Amniotic stem cell (primary cell): ENCODE results near the gene ADAD2.

ENCODE experiments used
- DNase-seq: peaks from one replicate; lab custom pipeline; 2025; lab: John Stamatoyannopoulos, UW

Gene ADAD2

DNA sequence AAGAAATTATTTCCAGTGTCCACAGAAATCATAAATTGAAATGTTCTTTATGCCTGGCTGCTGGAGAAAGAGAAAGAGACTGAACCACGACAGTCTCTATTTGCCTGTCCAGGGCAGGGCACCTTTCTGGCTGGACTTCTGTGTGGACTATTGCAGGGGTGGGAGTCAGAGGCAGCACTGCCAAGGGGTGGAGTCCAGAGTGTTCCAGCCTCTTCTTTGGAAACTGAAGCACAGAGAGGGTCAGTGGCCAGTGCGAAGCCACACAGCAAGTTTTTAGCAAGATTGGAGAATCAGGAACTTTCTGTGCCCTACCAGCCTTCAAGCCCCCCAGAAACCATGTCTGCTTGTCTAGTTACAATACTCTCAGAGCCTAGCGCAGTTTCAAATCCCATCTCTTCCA is 33.6 kb downstream of the ADAD2 start:
- no peak for DNase-seq

DNA sequence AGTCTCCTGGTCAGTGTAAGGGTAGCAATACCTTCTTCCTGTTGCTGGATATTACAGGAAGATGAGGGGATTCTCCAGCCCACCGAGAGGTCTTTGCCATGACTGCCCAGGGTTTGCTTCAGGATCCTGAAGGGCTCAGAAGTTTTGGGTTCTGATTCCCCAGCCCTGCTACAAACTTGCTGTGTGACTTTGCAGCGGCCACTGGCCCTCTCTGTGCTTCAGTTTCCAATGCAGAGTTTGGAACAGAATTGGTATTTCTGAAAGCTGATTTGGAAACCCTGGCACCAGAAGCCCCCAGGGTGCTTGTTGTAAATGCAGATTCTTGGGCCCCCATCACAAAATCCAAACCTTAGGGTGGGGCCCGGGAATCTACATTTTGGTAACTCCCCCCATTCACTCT is 34.2 kb downstream of the ADAD2 start:
- DNase-seq, result no peak

DNA sequence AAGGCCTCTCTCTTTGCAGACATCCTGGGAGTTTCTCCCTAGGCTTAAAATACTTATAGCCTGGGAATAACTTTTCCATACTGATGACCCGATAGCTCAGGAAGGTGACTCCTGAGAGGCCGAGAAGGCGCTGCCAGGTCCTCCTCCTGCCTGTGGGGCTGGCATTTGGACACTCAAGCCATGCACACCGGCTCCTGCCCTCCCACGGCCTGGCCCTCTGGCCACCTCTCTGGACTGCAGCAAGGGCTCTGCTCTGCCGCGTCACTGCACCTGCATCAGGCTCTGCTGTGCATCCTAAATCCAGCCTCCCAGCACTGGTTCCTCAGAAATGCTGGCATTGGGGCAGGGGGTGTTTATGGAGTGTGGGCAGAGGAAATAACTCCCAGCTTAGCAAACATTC is 34.6 kb downstream of the ADAD2 start:
- no peak for DNase-seq

DNA sequence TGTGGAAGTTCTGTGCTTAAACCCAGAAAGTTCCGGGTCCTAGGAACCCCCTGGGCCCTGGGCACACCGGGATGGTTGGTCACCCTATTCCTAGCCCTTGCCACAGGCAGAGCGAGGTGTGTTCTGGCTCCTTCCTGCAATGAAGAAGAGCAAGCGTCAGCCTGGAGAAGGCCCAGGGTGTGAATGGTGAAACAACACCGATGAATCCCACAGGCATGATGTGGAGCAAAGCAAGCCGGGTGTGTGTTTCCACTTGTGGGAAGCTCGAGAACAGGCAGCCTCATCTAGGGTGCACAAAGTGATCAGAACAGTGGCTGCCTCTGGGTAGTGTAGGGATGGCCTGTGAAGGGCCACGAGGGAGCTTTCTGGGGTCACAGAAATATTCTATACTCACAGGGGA is 35.1 kb downstream of the ADAD2 start:
- no peak for DNase-seq

DNA sequence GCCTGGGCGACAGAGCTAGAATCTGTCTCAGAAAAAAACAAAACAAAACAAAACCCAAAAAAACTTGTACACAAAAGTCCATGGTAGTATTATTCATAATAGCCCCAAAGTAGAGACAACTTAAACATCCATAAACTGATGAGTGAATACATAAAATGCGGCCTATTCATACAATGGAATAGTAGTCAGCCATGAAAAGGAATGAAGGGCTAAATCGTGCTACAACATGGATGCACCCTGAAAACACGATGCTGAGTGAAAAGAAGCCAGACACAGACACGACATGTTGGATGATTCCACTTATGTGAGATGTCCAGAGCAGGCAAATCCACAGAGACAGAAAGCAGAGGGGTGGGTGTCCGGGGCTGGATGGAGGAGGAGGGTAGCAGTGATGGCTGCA is 36.6 kb downstream of the ADAD2 start:
- no peak for DNase-seq

DNA sequence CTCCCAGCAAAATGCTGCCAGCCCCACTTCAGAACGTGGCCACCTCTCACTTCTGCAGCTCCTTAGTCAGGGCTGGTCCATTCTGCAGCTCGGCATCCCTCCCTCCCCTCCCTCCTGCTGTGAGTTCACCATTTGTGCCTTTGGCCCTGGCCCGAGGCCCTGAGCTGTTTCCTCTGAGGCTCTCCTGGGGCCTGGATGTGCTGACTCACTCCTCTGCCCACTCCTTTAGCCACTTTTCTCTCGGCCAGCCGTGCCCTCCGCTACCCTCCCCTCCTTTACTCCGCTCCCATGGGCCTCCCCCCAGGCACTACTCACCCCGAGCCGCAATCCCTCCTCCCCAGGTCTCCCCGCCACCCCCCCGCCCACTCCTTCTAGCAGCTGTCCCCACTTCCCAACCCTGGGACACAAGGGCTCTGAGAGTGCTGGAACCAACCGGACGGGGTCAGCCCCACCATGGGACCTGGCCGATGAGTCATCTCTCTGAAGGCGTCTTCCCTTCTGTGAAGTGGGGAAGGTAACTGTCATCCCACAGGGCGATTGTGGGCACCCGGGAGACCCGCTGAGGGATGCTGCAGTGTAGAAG is 37.4 kb downstream of the ADAD2 start:
- peak; percentile 73 for DNase-seq

DNA sequence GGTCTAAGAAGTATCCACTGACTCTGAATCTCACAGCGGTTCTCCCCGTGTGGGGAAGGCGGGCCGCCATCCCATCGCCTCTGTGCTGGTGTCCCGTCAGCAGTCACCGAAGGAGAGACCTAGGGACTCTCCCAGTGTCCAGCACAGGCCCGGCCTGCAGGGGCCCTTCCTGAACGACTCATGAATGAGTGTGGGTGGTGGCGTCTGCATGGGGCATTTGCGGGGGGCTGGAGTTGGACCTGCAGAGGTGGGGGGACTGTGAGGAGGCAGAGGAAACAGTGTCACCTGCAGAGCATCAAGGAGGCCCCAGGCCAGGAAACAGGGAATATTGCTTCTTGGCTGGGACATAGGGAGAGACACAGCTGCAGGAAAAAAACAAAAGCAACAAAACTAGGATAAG is 38.5 kb downstream of the ADAD2 start:
- no peak for DNase-seq

DNA sequence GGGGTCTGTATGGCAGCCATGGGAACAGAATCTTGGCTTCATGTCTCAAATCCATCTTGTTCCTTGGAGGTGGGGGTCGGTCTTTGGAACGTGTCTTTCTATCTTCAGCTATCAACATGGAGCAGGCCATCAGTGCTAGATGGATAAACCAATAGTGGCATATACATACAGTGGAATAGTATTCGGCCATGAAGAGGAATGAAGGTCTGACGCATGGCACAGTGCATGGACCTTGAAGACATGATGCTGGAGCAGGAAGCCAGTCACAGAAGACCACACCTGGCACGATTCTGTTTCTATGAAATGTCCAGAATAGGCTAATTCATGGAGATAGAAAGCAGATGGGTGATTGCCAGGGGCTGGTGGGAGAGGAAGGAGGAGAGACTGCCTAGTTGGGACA is 41.1 kb downstream of the ADAD2 start:
- no peak for DNase-seq

DNA sequence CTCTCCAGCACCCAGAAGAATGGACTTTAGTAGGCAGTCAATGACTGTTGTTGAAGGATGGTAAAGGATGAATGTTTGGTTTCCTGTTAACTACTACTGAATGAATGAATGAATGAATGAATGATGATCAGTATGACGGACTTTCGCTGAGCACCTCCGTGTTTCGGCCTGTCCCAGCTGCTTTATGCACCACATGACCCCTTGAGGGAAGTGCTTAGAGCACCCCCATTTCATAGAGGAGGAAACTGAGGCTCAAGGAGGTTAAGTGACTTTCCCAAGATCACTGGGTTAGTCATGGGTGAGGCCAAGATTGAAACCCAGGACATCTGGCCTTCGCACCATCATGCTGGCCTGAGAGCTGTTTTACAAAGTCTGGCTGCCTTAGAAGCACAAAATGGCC is 42.0 kb downstream of the ADAD2 start:
- no peak for DNase-seq

DNA sequence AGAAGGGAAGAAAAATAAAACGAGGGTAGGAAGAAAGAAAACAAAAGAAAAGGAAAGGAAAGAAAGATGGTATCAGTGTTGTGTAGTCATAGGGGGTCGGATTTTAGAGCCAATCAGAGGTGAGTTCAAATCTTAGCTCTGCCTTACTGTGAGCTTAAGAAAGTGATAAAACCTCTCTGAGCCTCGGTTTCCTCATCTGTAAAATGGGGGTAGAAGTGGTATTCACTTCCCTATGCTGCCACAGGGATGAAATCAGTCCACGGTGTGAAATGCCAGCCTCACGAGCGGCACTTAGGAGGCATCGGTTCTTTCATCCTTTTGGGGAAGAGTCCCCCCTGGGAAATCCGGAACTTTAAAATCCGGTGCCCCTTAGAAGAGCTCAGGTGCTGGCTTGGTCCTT is 42.8 kb downstream of the ADAD2 start:
- no peak for DNase-seq

DNA sequence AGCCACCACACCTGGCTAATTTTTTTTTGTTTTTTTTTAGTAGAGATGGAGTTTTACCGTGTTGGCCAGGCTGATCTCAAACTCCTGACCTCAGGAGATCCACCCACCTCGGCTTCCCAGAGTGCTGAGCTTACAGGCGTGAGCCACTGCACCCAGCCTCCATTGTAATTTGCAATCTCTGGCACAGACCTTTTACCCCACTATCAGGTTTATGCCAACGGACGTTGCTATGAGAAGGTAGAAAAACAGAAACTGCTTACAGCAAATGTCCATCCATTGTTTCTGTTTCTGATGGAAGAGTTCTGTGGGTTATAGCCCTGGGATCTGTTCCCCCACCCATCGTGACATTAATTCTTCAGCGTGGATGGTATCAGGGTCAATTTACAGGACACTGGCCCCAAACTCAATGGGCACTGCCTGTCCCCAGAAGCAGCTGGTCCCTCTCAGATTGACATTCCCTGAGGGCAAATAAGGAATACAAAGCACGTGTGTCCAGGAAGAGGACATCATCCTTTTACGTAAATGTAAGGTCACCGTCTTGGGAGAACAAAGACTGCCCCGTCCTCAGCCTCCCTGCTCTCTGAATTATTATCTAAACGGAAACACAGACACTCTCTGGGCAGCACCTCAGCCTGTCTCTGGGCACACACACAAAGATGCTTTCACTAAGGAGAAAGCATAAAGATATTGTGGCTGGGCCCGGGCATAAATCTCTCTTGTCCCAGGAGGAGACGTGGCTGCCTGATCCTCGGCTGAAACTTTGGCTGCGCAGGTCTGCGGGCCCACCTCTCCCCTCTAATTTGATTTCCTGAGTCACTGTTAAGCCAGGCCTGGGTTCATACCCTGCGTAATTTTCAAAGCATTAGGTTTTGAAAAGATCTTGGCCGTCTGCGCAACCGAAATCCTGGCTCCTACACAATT is 43.6 kb downstream of the ADAD2 start:
- no peak for DNase-seq

DNA sequence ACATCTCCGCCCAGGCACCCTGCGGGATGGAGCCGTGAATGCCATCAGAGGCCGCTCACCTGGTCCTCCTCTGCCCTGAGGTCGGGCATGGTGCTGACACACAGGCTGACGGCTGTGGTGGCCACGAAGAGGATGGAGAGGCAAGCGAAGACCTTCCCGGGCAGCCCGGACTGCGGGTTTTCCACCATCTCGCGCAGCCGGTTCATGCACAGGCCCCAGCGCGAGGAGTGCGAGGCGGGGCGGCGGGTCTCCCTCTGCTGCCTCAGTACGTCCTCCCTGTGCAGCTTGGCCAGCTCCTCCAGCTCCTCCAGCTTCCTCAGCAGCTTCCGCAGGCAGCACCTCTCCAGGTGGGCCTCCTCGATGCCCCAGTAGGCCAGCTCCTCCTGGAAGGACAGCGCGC is 45.7 kb downstream of the ADAD2 start:
- DNase-seq, result no peak

DNA sequence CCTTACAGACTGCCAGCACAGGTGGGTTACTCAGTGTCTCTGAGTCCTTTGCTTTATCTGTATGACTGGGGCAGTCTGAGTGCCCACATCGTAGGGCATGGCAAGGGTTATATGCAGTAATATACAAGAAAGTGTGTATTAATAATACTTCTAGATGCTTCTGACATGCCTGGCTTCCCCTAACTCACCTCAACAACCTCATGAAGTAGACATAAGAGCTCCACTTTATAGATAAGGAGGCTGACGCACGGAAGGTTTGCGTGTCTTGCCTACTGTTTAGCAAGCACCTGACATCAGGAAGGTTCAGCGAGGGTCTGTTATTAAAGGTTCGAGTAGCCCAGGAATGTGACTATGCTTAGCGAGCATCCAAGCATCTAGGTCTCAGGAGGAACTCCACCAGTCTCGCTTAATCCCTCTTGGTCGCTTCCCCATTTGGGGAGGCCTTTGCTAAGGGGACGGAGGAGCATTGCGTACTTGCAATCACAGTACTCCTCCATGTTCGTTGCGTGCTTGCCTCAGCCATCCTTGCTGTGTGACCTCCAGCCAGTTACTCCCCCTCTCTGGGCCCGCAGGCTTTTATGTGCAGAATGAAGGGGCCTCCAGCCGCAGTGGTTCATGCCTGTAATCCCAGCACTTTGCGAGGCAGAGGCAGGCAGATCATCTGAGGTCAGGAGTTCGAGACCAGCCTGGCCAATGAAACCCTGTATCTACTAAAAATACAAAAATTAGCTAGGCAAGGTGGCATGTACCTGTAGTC is 47.2 kb downstream of the ADAD2 start:
- DNase-seq, result no peak

DNA sequence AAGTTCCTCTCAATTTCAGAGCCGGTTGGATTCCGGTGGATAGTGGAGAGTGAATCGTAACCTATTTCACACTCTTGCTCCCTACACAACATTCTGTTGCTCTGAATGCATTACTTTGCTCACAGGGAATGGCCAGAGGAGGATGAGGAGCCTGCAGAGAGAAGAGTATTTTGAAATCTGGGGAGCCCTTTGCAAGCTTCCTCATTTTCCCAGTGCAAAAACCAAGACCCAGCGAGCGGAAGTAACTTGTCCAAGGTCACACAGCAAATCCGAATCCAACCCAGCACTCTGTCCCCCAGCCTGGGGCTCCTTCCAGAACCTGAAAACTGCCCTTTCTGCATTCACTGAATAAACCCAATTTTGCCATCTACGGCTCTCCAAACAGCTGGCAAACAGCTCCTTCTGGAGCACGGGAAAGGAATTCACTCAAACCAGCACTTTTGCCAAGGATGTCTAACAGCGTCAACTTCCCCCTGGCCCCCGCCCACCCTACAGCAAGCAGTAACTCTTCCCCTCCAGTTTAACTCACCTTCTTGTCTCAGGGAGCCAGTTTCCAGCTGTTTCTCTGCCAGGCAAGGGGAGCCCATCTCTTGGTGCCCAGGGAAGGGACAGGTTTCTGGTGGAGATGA is 48.3 kb downstream of the ADAD2 start:
- DNase-seq, result no peak

DNA sequence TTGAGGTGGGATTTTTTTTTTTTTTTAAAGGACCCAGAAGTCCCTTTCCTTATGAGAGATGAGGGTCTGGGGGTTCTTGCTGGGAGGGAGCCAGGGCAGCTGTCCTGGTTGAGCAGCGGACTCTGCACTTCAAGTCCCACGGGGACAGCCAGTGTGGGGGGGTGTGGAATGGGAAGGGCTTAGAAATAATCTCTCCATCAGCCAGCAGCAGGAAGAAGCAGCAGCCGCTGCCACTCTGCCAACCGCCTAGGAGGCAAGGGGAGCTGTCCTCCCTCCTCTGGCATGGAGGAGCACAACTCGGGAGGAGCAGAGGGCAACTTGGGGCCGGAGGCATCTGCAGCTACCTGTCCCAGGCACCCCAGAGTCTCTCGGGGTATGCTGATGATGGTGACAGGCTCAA is 49.0 kb downstream of the ADAD2 start, which contains the start of gene KCNG4:
Gene KCNG4, minus strand, starts transcription at position 104 of the 400 bp plus-strand sequence. CDS start 2,527 bp downstream, outside the sequence.
- DNase-seq, result no peak

DNA sequence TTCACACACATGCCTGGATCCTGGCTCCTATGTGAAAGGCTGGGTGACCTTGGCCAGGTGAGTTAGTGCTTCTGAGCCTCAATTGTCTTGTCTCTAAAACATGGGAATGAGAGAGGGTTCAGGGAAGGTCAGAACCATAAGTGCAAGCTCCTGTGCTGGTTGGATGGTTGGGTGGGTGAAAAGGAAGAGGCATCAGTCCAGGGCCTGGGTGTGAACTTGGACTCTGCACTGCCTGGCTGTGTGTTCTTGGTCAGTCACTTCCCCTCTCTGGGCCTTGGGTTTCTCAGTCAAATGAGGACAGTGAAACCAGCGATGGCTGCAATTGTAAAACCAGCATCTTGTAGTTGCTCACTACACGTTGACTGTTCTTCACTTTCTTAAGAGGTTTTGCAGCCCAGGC is 49.5 kb downstream of the ADAD2 start:
- no peak for DNase-seq

DNA sequence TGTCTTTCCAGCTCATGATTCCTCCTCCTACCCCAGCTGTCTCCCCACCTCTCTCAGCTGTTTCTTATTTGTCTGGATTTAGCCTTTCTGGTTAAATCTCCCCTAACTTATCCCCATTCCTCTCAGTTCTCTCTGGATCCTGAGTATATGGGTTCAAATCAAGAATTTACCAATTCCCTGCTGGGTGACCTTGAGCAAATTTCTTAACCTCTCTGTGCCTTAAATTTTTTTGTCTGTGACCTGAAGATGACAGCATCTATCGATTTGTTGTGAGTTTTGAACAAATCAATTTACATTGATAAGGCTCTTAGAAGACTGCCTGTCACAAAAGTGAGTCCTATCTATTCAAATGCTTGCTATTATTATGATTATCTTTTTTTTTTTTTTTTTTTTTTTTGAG is 50.8 kb downstream of the ADAD2 start:
- no peak for DNase-seq

DNA sequence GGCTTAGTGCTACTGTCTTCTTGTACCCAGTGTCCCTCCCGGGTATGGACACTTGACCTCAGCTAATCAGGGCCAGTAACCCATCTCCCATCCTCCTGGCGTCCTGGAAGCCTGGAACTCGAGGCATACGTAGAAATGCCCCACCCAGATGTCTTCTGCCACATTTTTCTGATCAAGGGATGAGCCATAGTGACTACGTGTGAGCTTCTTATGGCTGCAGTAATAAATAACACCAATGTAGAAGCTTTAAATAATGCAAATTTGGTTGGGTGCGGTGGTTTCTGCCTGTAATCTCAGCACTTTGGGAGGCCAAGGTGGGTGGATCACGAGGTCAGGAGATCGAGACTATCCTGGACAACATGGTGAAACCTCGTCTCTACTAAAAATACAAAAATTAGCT is 51.9 kb downstream of the ADAD2 start:
- DNase-seq, result no peak

DNA sequence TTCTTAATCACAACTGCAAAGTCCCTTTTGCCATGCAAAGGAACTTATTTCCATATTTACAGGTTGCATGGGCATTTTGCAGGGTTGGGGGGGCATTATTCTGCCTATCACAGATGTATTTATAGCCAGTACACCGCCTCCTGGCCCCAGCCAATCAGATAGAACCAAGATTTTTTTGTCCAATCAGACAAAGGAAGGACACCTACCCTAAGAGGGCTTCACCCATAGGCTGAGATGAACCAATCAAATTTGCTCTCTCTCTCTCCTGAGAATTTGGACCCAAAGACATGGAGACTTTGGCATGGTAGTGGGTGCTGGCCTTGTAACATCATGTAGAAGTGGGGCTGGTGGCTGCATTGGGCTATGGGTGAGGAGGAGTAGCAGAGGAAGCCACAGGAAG is 52.8 kb downstream of the ADAD2 start:
- DNase-seq, result no peak

DNA sequence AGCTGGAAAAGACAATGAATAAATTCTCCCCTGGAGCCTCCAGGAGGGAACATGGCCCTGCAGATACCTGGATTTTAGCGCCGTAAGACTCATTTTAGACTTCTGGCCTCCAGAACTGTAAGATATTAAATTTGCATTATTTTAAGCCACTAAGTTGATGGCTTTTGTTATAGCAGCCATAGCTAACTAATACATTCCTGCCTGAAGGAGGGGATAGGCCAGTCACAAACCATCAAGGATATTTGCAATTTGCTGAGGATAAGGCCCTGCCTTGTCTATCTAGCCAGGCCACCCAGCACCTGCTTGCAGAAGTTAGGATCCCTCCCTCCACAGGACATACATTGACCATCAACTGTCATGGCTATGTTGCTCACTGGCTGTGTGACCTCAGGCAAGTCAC is 53.8 kb downstream of the ADAD2 start:
- DNase-seq, result no peak

DNA sequence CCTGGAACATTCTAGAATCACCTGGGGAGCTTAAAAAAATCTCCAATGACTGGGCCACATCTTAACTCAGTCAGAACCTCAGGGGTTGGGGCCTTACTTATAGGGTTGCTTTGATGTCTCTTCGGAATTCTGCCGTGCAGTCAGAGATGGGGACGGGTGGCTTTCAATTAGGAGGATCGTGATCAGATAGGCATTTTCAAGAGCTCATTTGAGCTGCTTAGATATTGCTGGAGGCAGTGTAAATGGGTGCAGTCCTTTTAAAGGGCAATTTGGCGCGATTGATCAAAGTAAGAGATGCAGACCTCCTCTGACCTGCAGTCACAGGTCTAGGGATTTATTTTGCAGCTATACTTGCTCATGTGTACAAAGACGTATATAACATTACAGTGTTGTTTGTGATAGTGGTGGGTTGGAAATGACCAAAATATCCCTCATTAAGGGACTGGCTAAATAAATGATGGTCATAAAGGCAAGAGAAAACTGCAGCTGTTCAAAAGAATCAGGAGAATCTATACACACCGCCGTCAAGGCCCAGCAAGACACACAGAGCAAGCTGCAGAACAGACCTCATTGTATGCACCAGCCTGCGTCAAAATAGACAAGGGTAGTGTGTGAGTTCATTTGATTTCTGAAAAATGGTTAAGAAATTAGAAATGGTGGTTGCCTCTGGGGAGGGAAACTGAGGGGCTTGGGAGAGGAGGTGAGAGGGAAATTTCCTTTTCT is 55.2 kb downstream of the ADAD2 start:
- DNase-seq, result no peak

DNA sequence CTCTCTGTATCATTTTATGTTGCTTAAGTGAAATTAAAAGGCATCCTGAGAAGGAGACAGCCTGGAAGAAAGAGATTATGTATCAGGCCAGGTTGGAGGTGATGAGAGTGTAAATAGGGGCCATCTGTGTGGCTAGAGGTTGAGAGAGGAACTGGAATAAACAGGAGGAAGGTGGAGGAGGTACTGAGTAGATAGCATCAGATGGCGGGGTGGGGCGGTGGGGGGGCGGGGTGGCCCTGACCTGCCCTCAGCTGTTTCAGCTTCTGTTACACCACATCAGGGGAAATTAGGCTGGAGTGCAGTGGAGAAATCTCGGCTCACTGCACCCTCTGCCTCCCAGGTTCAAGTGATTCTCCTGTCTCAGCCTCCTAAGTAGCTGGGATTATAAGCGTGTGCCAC is 55.7 kb downstream of the ADAD2 start:
- no peak for DNase-seq
